Dermis blood vessel endothelial cell (primary cell): ENCODE measurements around the gene DZIP1L. TPM values are rescaled to one million over a fixed set of nuclear protein-coding genes. Genes with fewer than 3 reads are reported as not detected.

Source experiments
- DNase-seq: peaks from one replicate; pipeline ENCODE4 v3.0.0; 2010
- total RNA-seq: library from RNA; depleted of rRNA; stranded (reverse); fragments of >200 nt; gene quantifications from 2 replicates; pipeline ENCODE4 v1.2.3, GENCODE V29; 2014

The DZIP1L gene
- total RNA-seq, 1 donor from 2014 or later: 4.6 TPM

GRCh38 chr3:138066383-138066782, 49.0 kb downstream of the DZIP1L start:
- DNase-seq: no peak

- no peak for DNase-seq
Measured at GRCh38 chr3:138065949-138066348, 49.5 kb downstream of the DZIP1L start.

GRCh38 chr3:138063416-138063815, 52.0 kb downstream of the DZIP1L start:
- no peak for DNase-seq

GRCh38 chr3:138062626-138063025, 52.8 kb downstream of the DZIP1L start:
- no peak for DNase-seq

GRCh38 chr3:138062037-138062436, 53.4 kb downstream of the DZIP1L start:
- no peak for DNase-seq

- DNase-seq: no peak
Measured at GRCh38 chr3:138060792-138061191, 54.6 kb downstream of the DZIP1L start.

- DNase-seq: no peak
Measured at GRCh38 chr3:138059261-138059660, 56.1 kb downstream of the DZIP1L start.

GRCh38 chr3:138057384-138057783, 58.0 kb downstream of the DZIP1L start:
- DNase-seq: no peak

- no peak for DNase-seq
Measured at GRCh38 chr3:138054057-138054456, 61.4 kb downstream of the DZIP1L start.

GRCh38 chr3:138051947-138052802, 63.2 kb downstream of the DZIP1L start:
- DNase-seq: peak; percentile 67

- DNase-seq: no peak
Measured at GRCh38 chr3:138049157-138049919, 66.1 kb downstream of the DZIP1L start.

GRCh38 chr3:138047596-138048158, 67.7 kb downstream of the DZIP1L start:
- no peak for DNase-seq

- no peak for DNase-seq
Measured at GRCh38 chr3:138046955-138047354, 68.5 kb downstream of the DZIP1L start.

GRCh38 chr3:138046085-138046484, 69.3 kb downstream of the DZIP1L start:
- DNase-seq: no peak

GRCh38 chr3:138043266-138044029, 72.0 kb downstream of the DZIP1L start:
- DNase-seq: no peak

- DNase-seq: no peak
Measured at GRCh38 chr3:138042043-138042442, 73.4 kb downstream of the DZIP1L start.

- no peak for DNase-seq
Measured at GRCh38 chr3:138038725-138039462, 76.5 kb downstream of the DZIP1L start.

GRCh38 chr3:138036572-138036971, 78.8 kb downstream of the DZIP1L start:
- DNase-seq: no peak

- DNase-seq: no peak
Measured at GRCh38 chr3:138034918-138035317, 80.5 kb downstream of the DZIP1L start.

GRCh38 chr3:138033202-138033691, 82.2 kb downstream of the DZIP1L start:
- no peak for DNase-seq

- DNase-seq: no peak
Measured at GRCh38 chr3:138032567-138032966, 82.8 kb downstream of the DZIP1L start.

- no peak for DNase-seq
Measured at GRCh38 chr3:138031536-138031935, 83.9 kb downstream of the DZIP1L start.
